IMR-90 (cell line): ENCODE measurements around the gene CLIC3. TPM values are rescaled to one million over a fixed set of nuclear protein-coding genes. Genes with fewer than 3 reads are reported as not detected.
A peak's percentile ranks its signal among the peaks of the same experiment; 100 is the strongest.

Source experiments
- ATAC-seq: fragments of 200-7000 bp; cut with Tn5 transposase; 2 replicates; pipeline ENCODE4 v1.9.1; 2020; ENCODE audit warnings: low read depth, mild to moderate bottlenecking, moderate library complexity
- BruUV-seq: library from RNA; stranded (reverse); fragments of 400-500 nt; replicated peaks from 2 replicates; lab custom pipeline; 2021; lab: Mats Ljungman, UMichigan
- CTCF ChIA-PET: fragments of 300-600 bp; formaldehyde crosslinking; extraction: SDS; loops from one replicate; lab custom pipeline; 2021; ENCODE audit warnings: antibody characterized with exemption; lab: Yijun Ruan, JAX
- POLR2A ChIA-PET: fragments of 300-600 bp; sonication (Branson Sonifier 250); formaldehyde crosslinking; loops from one replicate; lab custom pipeline; 2022; ENCODE audit warnings: antibody characterized with exemption; ENCODE audit not compliant: unreplicated experiment; lab: Charles Lee
- DNase-seq: peaks from one replicate; pipeline ENCODE4 v3.0.0; 2013
- H2AFZ ChIP-seq: replicated peaks from 2 replicates; pipeline ENCODE3; 2013; ENCODE audit warnings: low read length, mild to moderate bottlenecking; ENCODE audit not compliant: poor library complexity
- H2AK5ac ChIP-seq: 2 replicates; pipeline ENCODE4 v1.6.1; 2013; ENCODE audit warnings: low read depth, low read length, inconsistent platforms
- H2AK9ac ChIP-seq: replicated peaks from 2 replicates; pipeline ENCODE3; 2013; ENCODE audit warnings: mild to moderate bottlenecking, low read depth, low read length, moderate library complexity; ENCODE audit not compliant: poor library complexity
- H2BK120ac ChIP-seq: 2 replicates; pipeline ENCODE4 v1.6.1; 2013; ENCODE audit warnings: low read depth, low read length, inconsistent platforms
- H2BK15ac ChIP-seq: 3 replicates; pipeline ENCODE4 v1.6.1; 2013; ENCODE audit warnings: low read depth, low read length, inconsistent platforms
- H2BK20ac ChIP-seq: 2 replicates; pipeline ENCODE4 v1.6.1; 2013; ENCODE audit warnings: low read depth, mild to moderate bottlenecking, inconsistent platforms, low read length, moderate library complexity
- H2BK5ac ChIP-seq: 2 replicates; pipeline ENCODE4 v1.6.1; 2013; ENCODE audit warnings: mild to moderate bottlenecking, low read depth, low read length, inconsistent platforms; ENCODE audit not compliant: poor library complexity, severe bottlenecking
- H3K14ac ChIP-seq: replicated peaks from 2 replicates; pipeline ENCODE4 v1.6.1; 2013; ENCODE audit warnings: low read depth, low read length, inconsistent platforms
- H3K18ac ChIP-seq: 2 replicates; pipeline ENCODE4 v1.6.1; 2013; ENCODE audit warnings: low read depth, low read length, control low read depth
- H3K23ac ChIP-seq: 2 replicates; pipeline ENCODE4 v1.6.1; 2013; ENCODE audit warnings: low read depth, low read length, inconsistent platforms
- H3K27ac ChIP-seq: 2 replicates; pipeline ENCODE4 v1.5.1; 2013; ENCODE audit warnings: mild to moderate bottlenecking, control low read depth, low read length; ENCODE audit not compliant: insufficient read depth
- H3K27me3 ChIP-seq: 2 replicates; pipeline ENCODE4 v1.6.1; 2013; ENCODE audit warnings: low read length; ENCODE audit not compliant: control insufficient read depth, insufficient read depth
- H3K36me3 ChIP-seq: 2 replicates; pipeline ENCODE4 v1.6.1; 2013; ENCODE audit warnings: low read length, mixed read lengths; ENCODE audit not compliant: control insufficient read depth, insufficient read depth
- H3K4ac ChIP-seq: 2 replicates; pipeline ENCODE4 v1.6.1; 2013; ENCODE audit warnings: low read depth, low read length, inconsistent platforms
- H3K4me1 ChIP-seq: 2 replicates; pipeline ENCODE4 v1.6.1; 2013; ENCODE audit warnings: low read length, mixed read lengths; ENCODE audit not compliant: control insufficient read depth, insufficient read depth
- H3K4me2 ChIP-seq: 2 replicates; pipeline ENCODE4 v1.6.1; 2013; ENCODE audit warnings: low read depth, mild to moderate bottlenecking, control low read depth, low read length, moderate library complexity
- H3K4me3 ChIP-seq: 2 replicates; pipeline ENCODE4 v1.5.1; 2013; ENCODE audit warnings: low read depth, mild to moderate bottlenecking, control low read depth, low read length, moderate library complexity; ENCODE audit not compliant: insufficient read depth
- H3K56ac ChIP-seq: 2 replicates; pipeline ENCODE4 v1.6.1; 2013; ENCODE audit warnings: low read length, inconsistent platforms; ENCODE audit not compliant: insufficient read depth; ENCODE audit errors: extremely low read depth
- H3K79me1 ChIP-seq, 2 experiments: 2 replicates each; pipeline ENCODE4 v1.6.1; 2013; ENCODE audit warnings: low read length in 2 of 2, inconsistent platforms in 1 of 2, low read depth in 1 of 2
- H3K9ac ChIP-seq: 2 replicates; pipeline ENCODE4 v1.6.1; 2013; ENCODE audit warnings: low read depth, low read length, control low read depth
- H3K9me1 ChIP-seq: 2 replicates; pipeline ENCODE4 v1.6.1; 2013; ENCODE audit warnings: low read length, inconsistent platforms; ENCODE audit not compliant: insufficient read depth
- H3K9me3 ChIP-seq: 2 replicates; pipeline ENCODE4 v1.6.1; 2013; ENCODE audit warnings: low read length; ENCODE audit not compliant: control insufficient read depth, insufficient read depth
- H4K20me1 ChIP-seq: 2 replicates; pipeline ENCODE4 v1.6.1; 2013; ENCODE audit warnings: low read length, inconsistent platforms; ENCODE audit not compliant: insufficient read depth
- H4K5ac ChIP-seq: 2 replicates; pipeline ENCODE4 v1.6.1; 2013; ENCODE audit warnings: mild to moderate bottlenecking, low read depth, low read length, control low read depth
- H4K8ac ChIP-seq, 2 experiments: 2 replicates each; pipeline ENCODE4 v1.6.1; 2013; ENCODE audit warnings: low read depth in 2 of 2, low read length in 2 of 2, control low read depth in 1 of 2, inconsistent platforms in 1 of 2
- H4K91ac ChIP-seq: 2 replicates; pipeline ENCODE4 v1.6.1; 2013; ENCODE audit warnings: low read depth, low read length, inconsistent platforms; ENCODE audit not compliant: insufficient read depth
- MXI1 ChIP-seq: IDR thresholded peaks from 2 replicates; pipeline ENCODE4 v1.6.1; 2012; ENCODE audit warnings: low read depth, mild to moderate bottlenecking, low read length, moderate library complexity, borderline replicate concordance
- NFE2L2 ChIP-seq: fragments of 150-350 bp; IDR thresholded peaks from 2 replicates; pipeline ENCODE4 v1.6.1; 2016; ENCODE audit warnings: low read depth, mild to moderate bottlenecking, low read length
- POLR2A ChIP-seq: IDR thresholded peaks from 2 replicates; pipeline ENCODE4 v1.6.1; 2012; ENCODE audit warnings: mild to moderate bottlenecking, low read depth, low read length
- WGBS, 2 experiments: methylation state at CpG; one replicate each; pipeline versions ENCODE4 v1.1.5 to v1.1.7; 2013; ENCODE audit warnings: missing lambda C conversion rate in 2 of 2; ENCODE audit not compliant: insufficient read length in 1 of 2; ENCODE audit errors: extremely low coverage in 2 of 2; 5-methylcytosine and 5-hydroxymethylcytosine counted together
- dilution Hi-C: fragments of 300-500 bp; cut with HindIII; formaldehyde crosslinking; loops from one replicate; pipeline ENCODE4 v1.14.3; 2018; ENCODE audit warnings: low sequenced_read_pairs; ENCODE audit not compliant: unreplicated experiment
- in situ Hi-C: fragments of 300-500 bp; cut with MboI; formaldehyde crosslinking; loops from 3 replicates; pipeline ENCODE4 v1.14.3; 2019; ENCODE audit warnings: low sequenced_read_pairs, inconsistent platforms, mixed read lengths
- intact Hi-C: fragments of 100-400 bp; cut with micrococcal nuclease; formaldehyde crosslinking; loops from 2 replicates; pipeline ENCODE4 v1.10.0; 2022
- polyA plus RNA-seq, 3 experiments: library from polyadenylated mRNA; depleted of rRNA; stranded (reverse); fragments of >200 nt; gene quantifications; 2 replicates each; pipeline ENCODE4 v1.2.3, GENCODE V29; 2012; ENCODE audit warnings: low replicate concordance in 1 of 3
- total RNA-seq: library from RNA; depleted of rRNA; stranded (reverse); fragments of >200 nt; gene quantifications from 2 replicates; pipeline ENCODE4 v1.2.3, GENCODE V29; 2012

Gene CLIC3
- total and polyA plus RNA-seq, 2 of the 4 experiments (the other 2 are of a cell fraction): 0.18 to 1.7 TPM

GRCh38 chr9:136978865-136979544, 17.4 kb downstream of the CLIC3 start:
- in situ Hi-C loops: no loop called here
- BruUV-seq: no TSS peak
- POLR2A ChIA-PET: interaction anchor here (0.6 kb wide), 1 partner anchor 55 kb away, joined by 4 read pairs; no protein-coding TSS in a partner anchor

More at GRCh38 chr9:136978865-136979544, 17.4 kb downstream of the CLIC3 start:
- 36% methylated on average over 22 of the region's 41 CpGs; no CpG with 5 or more reads in 1 of the 2 experiments for WGBS, 2 experiments
- no peak overlapping the region for H3K9ac ChIP-seq
- peaks cover 16% of the 10 kb centered on the region for H3K27me3 ChIP-seq
- H2BK15ac ChIP-seq: no peak overlapping the region
- no peaks in the 10 kb centered on the region for H3K9me3 ChIP-seq
- H2AK5ac ChIP-seq: peak overlapping the region; percentile 16; the same call in 1 of the 2 replicates
- H3K4me2 ChIP-seq: no peak overlapping the region
- TF ChIP-seq NFE2L2 (no peak), POLR2A (no peak), MXI1 (no peak)
- ATAC-seq (no peak), DNase-seq (no peak)
- no peak overlapping the region for H2AFZ ChIP-seq
- H3K9me1 ChIP-seq: no peaks in the 10 kb centered on the region
- H3K4ac ChIP-seq: no peak overlapping the region
- H3K27ac ChIP-seq: no peak overlapping the region
- no peak overlapping the region for H3K4me3 ChIP-seq
- H4K91ac ChIP-seq: no peak overlapping the region
- no peak overlapping the region for H3K56ac ChIP-seq
- no peaks in the 10 kb centered on the region for H4K20me1 ChIP-seq
- H3K36me3 ChIP-seq: no peaks in the 10 kb centered on the region
- H2AK9ac ChIP-seq: no peak overlapping the region
- no peaks in the 10 kb centered on the region for H3K79me1 ChIP-seq
- no peak overlapping the region for H2BK5ac ChIP-seq
- no peak overlapping the region for H2BK120ac ChIP-seq
- dilution Hi-C loops: no loop called here
- CTCF ChIA-PET: interaction anchor here (0.9 kb wide), 1 partner anchor 56 kb away, joined by 3 read pairs; no protein-coding TSS in a partner anchor
- no peak overlapping the region for H2BK20ac ChIP-seq
- H4K5ac ChIP-seq: no peak overlapping the region
- H3K18ac ChIP-seq: no peak overlapping the region
- H4K8ac ChIP-seq: no peak overlapping the region
- H3K4me1 ChIP-seq: peaks cover 7% of the 10 kb centered on the region; the same call in 1 of the 2 replicates
- intact Hi-C loops: no loop called here
- H3K23ac ChIP-seq: no peak overlapping the region
- H3K14ac ChIP-seq: no peak overlapping the region
